CD8-positive, alpha-beta memory T cell (primary cell): ENCODE results near the gene TAS2R19. TPM values are rescaled to one million over a fixed set of nuclear protein-coding genes. Genes with fewer than 3 reads are reported as not detected.
"Not testable (repeated sequence)": the region's sequence is repeated elsewhere in the genome, so short reads cannot be mapped to it uniquely, and the experiment has no call there.

Source experiments
- CTCF ChIA-PET: fragments of 350-600 bp; sonication (Branson Sonifier 250); formaldehyde crosslinking; loops from one replicate; lab custom pipeline; 2021; ENCODE audit warnings: antibody characterized with exemption; lab: Charles Lee
- POLR2A ChIA-PET: fragments of 350-600 bp; sonication (Branson Sonifier 250); formaldehyde crosslinking; loops from one replicate; lab custom pipeline; 2021; ENCODE audit warnings: antibody characterized with exemption; lab: Charles Lee
- DNase-seq, 5 donors: peaks; one replicate each; pipeline versions ENCODE4 v3.0.0 to v3.0.0-alpha.2; 2020 to 2022; ENCODE audit warnings: mixed read lengths in 1 of 5
- H3K27ac ChIP-seq: one replicate; pipeline ENCODE4 v1.7.0; 2013; ENCODE audit warnings: low read depth, mild to moderate bottlenecking, low read length, moderate library complexity
- H3K27me3 ChIP-seq: 2 replicates; pipeline ENCODE4 v1.7.0; 2013; ENCODE audit warnings: low read length, mild to moderate bottlenecking; ENCODE audit not compliant: insufficient read depth, poor library complexity, severe bottlenecking
- H3K36me3 ChIP-seq: 2 replicates; pipeline ENCODE4 v1.7.0; 2013; ENCODE audit warnings: mild to moderate bottlenecking, low read length, moderate library complexity; ENCODE audit not compliant: insufficient read depth
- H3K4me1 ChIP-seq: 2 replicates; pipeline ENCODE4 v1.7.0; 2013; ENCODE audit warnings: mild to moderate bottlenecking, low read length, moderate library complexity; ENCODE audit not compliant: insufficient read depth
- H3K4me3 ChIP-seq: 2 replicates; pipeline ENCODE4 v1.7.0; 2013; ENCODE audit warnings: mild to moderate bottlenecking, low read length
- H3K9me3 ChIP-seq: 2 replicates; pipeline ENCODE4 v1.7.0; 2013; ENCODE audit warnings: mild to moderate bottlenecking, low read length
- H3K27ac Mint-ChIP-seq, 8 donors: one replicate each; pipeline ENCODE4 v1.8.0; 2020 to 2021; ENCODE audit warnings: mixed read lengths in 8 of 8, mild to moderate bottlenecking in 6 of 8, inconsistent platforms in 3 of 8, moderate library complexity in 3 of 8
- H3K27me3 Mint-ChIP-seq, 2 donors: one replicate each; pipeline ENCODE4 v1.8.0; 2020 to 2021; ENCODE audit warnings: mixed read lengths in 2 of 2, mild to moderate bottlenecking in 1 of 2, moderate library complexity in 1 of 2
- H3K36me3 Mint-ChIP-seq, 3 donors: one replicate each; pipeline ENCODE4 v1.8.0; 2020 to 2021; ENCODE audit warnings: mixed read lengths in 3 of 3, inconsistent platforms in 1 of 3, mild to moderate bottlenecking in 1 of 3
- H3K4me1 Mint-ChIP-seq, 3 donors: one replicate each; pipeline ENCODE4 v1.8.0; 2020 to 2021; ENCODE audit warnings: mixed read lengths in 3 of 3, inconsistent platforms in 1 of 3, mild to moderate bottlenecking in 1 of 3
- H3K4me3 Mint-ChIP-seq, 7 donors: one replicate each; pipeline ENCODE4 v1.8.0; 2020 to 2021; ENCODE audit warnings: mixed read lengths in 7 of 7, mild to moderate bottlenecking in 6 of 7, moderate library complexity in 4 of 7, inconsistent platforms in 2 of 7
- H3K9me3 Mint-ChIP-seq, 5 donors: one replicate each; pipeline ENCODE4 v1.8.0; 2020 to 2022; ENCODE audit warnings: mixed read lengths in 5 of 5, mild to moderate bottlenecking in 3 of 5, moderate library complexity in 2 of 5, inconsistent platforms in 1 of 5
- polyA plus RNA-seq: library from polyadenylated mRNA; unstranded; fragments of 300-500 nt; fragmentation: Illumina TruSeq; gene quantifications from one replicate; pipeline ENCODE4 v1.2.3, GENCODE V29; 2021
- total RNA-seq, 2 experiments: library from RNA; stranded (reverse); gene quantifications; one replicate each; pipeline ENCODE4 v1.2.3, GENCODE V29; 2021

TAS2R19 gene, protein sequence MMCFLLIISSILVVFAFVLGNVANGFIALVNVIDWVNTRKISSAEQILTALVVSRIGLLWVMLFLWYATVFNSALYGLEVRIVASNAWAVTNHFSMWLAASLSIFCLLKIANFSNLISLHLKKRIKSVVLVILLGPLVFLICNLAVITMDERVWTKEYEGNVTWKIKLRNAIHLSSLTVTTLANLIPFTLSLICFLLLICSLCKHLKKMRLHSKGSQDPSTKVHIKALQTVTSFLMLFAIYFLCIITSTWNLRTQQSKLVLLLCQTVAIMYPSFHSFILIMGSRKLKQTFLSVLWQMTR
- total RNA-seq (under 1 TPM; 0.78 to 0.88 TPM), polyA plus RNA-seq (0.52 TPM)

DNA sequence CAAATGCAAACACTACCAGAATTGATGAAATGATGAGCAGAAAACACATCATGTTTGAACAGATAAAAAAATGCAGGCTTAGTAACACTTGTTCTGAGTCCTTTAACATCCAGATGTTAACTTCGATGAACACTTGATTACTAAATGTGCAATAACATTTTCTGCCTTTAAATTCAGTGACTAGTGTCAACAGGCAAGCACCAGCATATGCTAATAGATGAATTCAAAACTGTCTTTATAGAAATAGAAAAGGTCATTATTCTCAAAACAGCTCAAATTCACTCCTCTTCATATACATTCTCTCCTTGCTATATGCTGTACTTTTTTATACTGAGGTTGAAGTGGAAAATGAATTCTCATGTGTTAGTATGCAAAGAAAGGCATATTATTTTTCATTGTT lies at the start of gene TAS2R19:
TAS2R19 (minus strand) TSS at position 101 of the 400 bp plus-strand sequence; CDS start at position 52, 49 bp downstream.
- POLR2A ChIA-PET = no interaction called here
- peak within 1 kb of the TSS in 1 of 8 donors; percentile 19 for H3K27ac Mint-ChIP-seq

GRCh38 chr12:11071414-11071813 lies 49.0 kb upstream of the TAS2R19 start:
- POLR2A ChIA-PET = no interaction called here
- no peaks in the 10 kb centered on the region for H3K9me3 ChIP-seq
- CTCF ChIA-PET = no interaction called here
- peaks cover 5 to 45% (median 9%) of the 10 kb centered on the region in 3 donors for H3K36me3 Mint-ChIP-seq
- peaks cover 0 to 1% of the 10 kb centered on the region in 2 donors for H3K27me3 Mint-ChIP-seq
- H3K4me3 Mint-ChIP-seq = no peak overlapping the region
- H3K27me3 ChIP-seq = no peaks in the 10 kb centered on the region
- peaks cover 0 to 6% (median 4%) of the 10 kb centered on the region in 3 donors for H3K4me1 Mint-ChIP-seq
- no peak overlapping the region for H3K27ac Mint-ChIP-seq
- H3K27ac ChIP-seq = no peak overlapping the region
- no peak overlapping the region for H3K4me3 ChIP-seq
- peak in 1 of 5 donors; percentile 30 for DNase-seq
- no peaks in the 10 kb centered on the region for H3K4me1 ChIP-seq
- H3K36me3 ChIP-seq = no peaks in the 10 kb centered on the region
- H3K9me3 Mint-ChIP-seq = peaks cover 0 to 4% (median 0%) of the 10 kb centered on the region in 5 donors

More for the DNA sequence above, at the start of gene TAS2R19:
- Mint-ChIP-seq H3K36me3 (peaks cover 10 to 36% (median 13%) of the 10 kb centered on the region in 3 donors), H3K9me3 (peaks cover 0 to 8% (median 2%) of the 10 kb centered on the region in 5 donors), H3K27me3 (no peaks in the 10 kb centered on the region), H3K4me3 (no peak within 1 kb of the TSS), H3K4me1 (peaks cover 3 to 9% (median 4%) of the 10 kb centered on the region in 3 donors)
- H3K27ac ChIP-seq = no peak within 1 kb of the TSS
- no peak within 1 kb of the TSS for H3K4me3 ChIP-seq
- DNase-seq = no peak
- CTCF ChIA-PET = no interaction called here
- no peaks in the 10 kb centered on the region for H3K27me3 ChIP-seq
- H3K36me3 ChIP-seq = no peaks in the 10 kb centered on the region
- no peaks in the 10 kb centered on the region for H3K9me3 ChIP-seq
- H3K4me1 ChIP-seq = no peaks in the 10 kb centered on the region

- H3K4me3 Mint-ChIP-seq = no peak overlapping the region
- H3K4me1 Mint-ChIP-seq = peaks cover 0 to 6% (median 4%) of the 10 kb centered on the region in 3 donors
- H3K4me3 ChIP-seq = no peak overlapping the region
- ChIA-PET CTCF (no interaction called here), POLR2A (no interaction called here)
- H3K36me3 ChIP-seq = no peaks in the 10 kb centered on the region
- H3K27ac Mint-ChIP-seq = no peak overlapping the region
- peaks cover 0 to 4% (median 0%) of the 10 kb centered on the region in 5 donors for H3K9me3 Mint-ChIP-seq
- H3K27ac ChIP-seq = no peak overlapping the region
- H3K36me3 Mint-ChIP-seq = peaks cover 5 to 48% (median 9%) of the 10 kb centered on the region in 3 donors
- H3K4me1 ChIP-seq = no peaks in the 10 kb centered on the region
- H3K27me3 ChIP-seq = no peaks in the 10 kb centered on the region
- no peaks in the 10 kb centered on the region for H3K9me3 ChIP-seq
- peaks cover 0 to 1% of the 10 kb centered on the region in 2 donors for H3K27me3 Mint-ChIP-seq
- no peak for DNase-seq
Observed at GRCh38 chr12:11070999-11071398, 48.6 kb upstream of the TAS2R19 start.

DNA sequence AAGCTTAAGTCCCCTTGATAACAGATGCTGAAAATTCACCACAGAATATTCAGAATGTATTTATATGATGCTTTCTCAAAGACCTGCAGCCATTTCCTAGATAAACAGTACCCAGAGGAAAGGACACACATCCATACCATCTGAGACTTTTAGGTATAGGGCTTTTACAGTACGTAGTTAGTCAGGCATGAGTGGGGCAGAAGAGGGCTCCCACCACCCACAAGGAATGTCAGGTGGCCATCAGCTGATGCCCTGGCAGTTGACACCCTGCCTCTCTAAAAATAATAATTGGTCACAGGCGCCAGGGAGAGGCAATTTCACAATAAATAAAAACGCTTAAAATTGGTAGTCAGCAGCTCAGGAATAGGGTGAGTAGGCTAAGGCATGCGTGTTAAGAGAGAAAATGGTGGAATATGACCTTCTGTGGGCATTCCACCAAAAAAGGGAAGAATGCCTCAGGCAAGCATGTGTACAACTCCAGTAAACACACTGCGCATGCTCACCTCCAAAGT lies 47.5 kb upstream of the TAS2R19 start:
- Histone ChIP-seq H3K36me3 (no peaks in the 10 kb centered on the region), H3K9me3 (no peaks in the 10 kb centered on the region), H3K4me1 (no peaks in the 10 kb centered on the region), H3K27me3 (no peaks in the 10 kb centered on the region), H3K4me3 (no peak overlapping the region), H3K27ac (no peak overlapping the region)
- H3K4me1 Mint-ChIP-seq = peaks cover 0 to 11% (median 9%) of the 10 kb centered on the region in 3 donors
- H3K4me3 Mint-ChIP-seq = no peak overlapping the region
- ChIA-PET POLR2A (no interaction called here), CTCF (no interaction called here)
- peaks cover 0 to 4% (median 0%) of the 10 kb centered on the region in 5 donors for H3K9me3 Mint-ChIP-seq
- no peak for DNase-seq
- H3K36me3 Mint-ChIP-seq = peaks cover 5 to 56% (median 12%) of the 10 kb centered on the region in 3 donors
- peaks cover 0 to 1% of the 10 kb centered on the region in 2 donors for H3K27me3 Mint-ChIP-seq
- H3K27ac Mint-ChIP-seq = no peak overlapping the region

- no peak overlapping the region for H3K27ac Mint-ChIP-seq
- H3K4me1 Mint-ChIP-seq = peaks cover 13 to 15% (median 14%) of the 10 kb centered on the region in 3 donors
- peaks cover 0 to 4% (median 0%) of the 10 kb centered on the region in 5 donors for H3K9me3 Mint-ChIP-seq
- H3K36me3 ChIP-seq = no peaks in the 10 kb centered on the region
- DNase-seq = no peak
- no peak overlapping the region for H3K4me3 Mint-ChIP-seq
- CTCF ChIA-PET = no interaction called here
- H3K36me3 Mint-ChIP-seq = peaks cover 4 to 44% (median 15%) of the 10 kb centered on the region in 3 donors
- no peak overlapping the region for H3K27ac ChIP-seq
- H3K4me1 ChIP-seq = no peaks in the 10 kb centered on the region
- H3K9me3 ChIP-seq = no peaks in the 10 kb centered on the region
- H3K27me3 Mint-ChIP-seq = peaks cover 0 to 4% of the 10 kb centered on the region in 2 donors
- no peak overlapping the region for H3K4me3 ChIP-seq
- POLR2A ChIA-PET = no interaction called here
- H3K27me3 ChIP-seq = no peaks in the 10 kb centered on the region
Observed at GRCh38 chr12:11067514-11067913, 45.1 kb upstream of the TAS2R19 start.

GRCh38 chr12:11062194-11062593 lies 39.8 kb upstream of the TAS2R19 start, which contains the start of gene TAS2R46:
Gene TAS2R46 (minus strand): TSS chr12:11062294. CDS start chr12:11062294, 0 bp downstream.
- Mint-ChIP-seq H3K27ac (peak within 1 kb of the TSS in 1 of 8 donors; percentile 15), H3K4me1 (peaks cover 21 to 30% (median 28%) of the 10 kb centered on the region in 3 donors), H3K36me3 (peaks cover 2 to 11% (median 10%) of the 10 kb centered on the region in 3 donors)
- H3K4me3 Mint-ChIP-seq, H3K36me3 ChIP-seq, H3K27me3 Mint-ChIP-seq, H3K4me3 ChIP-seq, POLR2A ChIA-PET, CTCF ChIA-PET, DNase-seq, H3K9me3 Mint-ChIP-seq, H3K4me1 ChIP-seq, H3K9me3 ChIP-seq, H3K27ac ChIP-seq, H3K27me3 ChIP-seq: not testable (repeated sequence)

DNA sequence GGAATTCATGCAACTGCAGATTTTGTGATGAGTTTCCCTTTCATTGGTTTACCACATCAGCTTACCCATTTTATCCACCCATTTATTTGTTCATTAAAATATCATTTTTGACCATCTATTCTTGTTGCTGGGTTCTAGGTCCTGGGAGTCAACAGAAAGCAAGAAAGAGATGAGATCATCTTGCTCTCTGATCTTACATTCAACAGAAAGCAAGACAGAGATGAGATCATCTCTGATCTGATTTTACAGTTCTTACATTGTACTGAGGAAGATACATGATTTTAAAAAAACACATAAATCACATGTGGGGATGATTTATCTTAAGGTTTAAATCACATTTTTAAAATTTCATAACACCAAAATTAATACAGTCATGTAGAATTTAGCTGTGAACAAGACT lies 37.4 kb upstream of the TAS2R19 start:
- no peaks in the 10 kb centered on the region for H3K4me1 ChIP-seq
- no peak overlapping the region for H3K4me3 Mint-ChIP-seq
- no peak overlapping the region for H3K27ac Mint-ChIP-seq
- H3K4me1 Mint-ChIP-seq = peaks cover 16 to 30% (median 23%) of the 10 kb centered on the region in 3 donors
- ChIA-PET CTCF (no interaction called here), POLR2A (no interaction called here)
- no peaks in the 10 kb centered on the region for H3K9me3 Mint-ChIP-seq
- H3K36me3 Mint-ChIP-seq = peaks cover 8 to 12% (median 11%) of the 10 kb centered on the region in 3 donors
- no peaks in the 10 kb centered on the region for H3K27me3 ChIP-seq
- H3K27me3 Mint-ChIP-seq = peaks cover 0 to 3% of the 10 kb centered on the region in 2 donors
- no peak overlapping the region for H3K27ac ChIP-seq
- H3K9me3 ChIP-seq = no peaks in the 10 kb centered on the region
- no peaks in the 10 kb centered on the region for H3K36me3 ChIP-seq
- no peak overlapping the region for H3K4me3 ChIP-seq
- DNase-seq = no peak

DNA sequence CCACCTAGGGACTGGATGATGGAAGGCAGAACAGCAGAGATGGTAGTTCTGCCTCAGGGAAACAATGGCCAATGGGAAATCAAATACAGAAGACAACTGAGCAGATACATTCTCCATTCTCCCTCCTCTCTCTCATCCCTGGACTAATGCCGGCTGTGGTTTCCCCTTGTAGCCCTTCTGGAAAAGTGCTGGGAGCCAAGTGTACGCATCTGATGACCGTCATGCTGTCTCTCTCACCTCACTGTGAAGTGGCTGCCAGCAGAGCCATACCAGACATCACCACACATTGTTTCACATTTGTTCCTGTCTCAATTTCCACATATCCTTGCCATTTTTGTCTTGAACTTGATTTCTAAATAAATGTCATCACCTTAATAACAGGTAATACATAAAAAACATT lies 36.6 kb upstream of the TAS2R19 start:
- ChIA-PET POLR2A (no interaction called here), CTCF (no interaction called here)
- Histone ChIP-seq H3K4me1 (no peaks in the 10 kb centered on the region), H3K4me3 (no peak overlapping the region), H3K27me3 (no peaks in the 10 kb centered on the region), H3K36me3 (no peaks in the 10 kb centered on the region), H3K9me3 (no peaks in the 10 kb centered on the region), H3K27ac (no peak overlapping the region)
- H3K27ac Mint-ChIP-seq = no peak overlapping the region
- DNase-seq = no peak
- peaks cover 8 to 12% (median 11%) of the 10 kb centered on the region in 3 donors for H3K36me3 Mint-ChIP-seq
- peaks cover 13 to 27% (median 23%) of the 10 kb centered on the region in 3 donors for H3K4me1 Mint-ChIP-seq
- peaks cover 0 to 3% of the 10 kb centered on the region in 2 donors for H3K27me3 Mint-ChIP-seq
- H3K9me3 Mint-ChIP-seq = no peaks in the 10 kb centered on the region
- H3K4me3 Mint-ChIP-seq = no peak overlapping the region
